Measurements from ENCODE around the gene ATP2A2. TPM values are rescaled to one million over a fixed set of nuclear protein-coding genes. Genes with fewer than 3 reads are reported as not detected.

The ATP2A2 gene
- total and polyA plus RNA-seq, 2 donors (not counting 1 experiment from before 2014, with no cell fraction given), result 35.3 to 68.2 TPM

GRCh38 chr12:110249716-110250225 lies 31.3 kb upstream of the ATP2A2 start:
- Histone ChIP-seq H3K79me2 (ENCODE audit: control insufficient read depth, insufficient read depth, low read length) (no peaks in the 10 kb centered on the region), H3K36me3 (replicated peaks in 1 of 2; ENCODE audit: control extremely low read depth in 1 of 2, control insufficient read depth in 1 of 2, extremely low read depth in 1 of 2, insufficient read depth in 2 of 2, low read length in 1 of 2) (no peaks in the 10 kb centered on the region), H3K4me1 (ENCODE audit: control insufficient read depth in 2 of 2, insufficient read depth in 2 of 2, low read length in 2 of 2) (peaks cover 0 to 5% of the 10 kb centered on the region in 2 donors), H4K20me1 (ENCODE audit: control insufficient read depth, insufficient read depth, low read length, poor library complexity, severe bottlenecking) (no peaks in the 10 kb centered on the region), H3K9ac (ENCODE audit: low read length) (no peak overlapping the region), H3K27ac (ENCODE audit: low read length in 2 of 2) (no peak overlapping the region), H3K9me3 (ENCODE audit: control extremely low read depth in 1 of 3, control insufficient read depth in 2 of 3, insufficient read depth in 1 of 3, low read length in 2 of 3) (peaks cover 0 to 3% (median 0%) of the 10 kb centered on the region in 3 donors), H2AFZ (ENCODE audit: insufficient read depth, low read depth, low read length, poor library complexity, severe bottlenecking) (no peak overlapping the region), H3K27me3 (replicated peaks in 1 of 4; ENCODE audit: control extremely low read depth in 1 of 4, control insufficient read depth in 3 of 4, insufficient read depth in 4 of 4, low read length in 3 of 4) (no peaks in the 10 kb centered on the region), H3K4me2 (replicated peaks; ENCODE audit: low read depth, low read length, poor library complexity, severe bottlenecking) (no peak overlapping the region), H3K4me3 (ENCODE audit: control extremely low read depth in 1 of 5, extremely low read depth in 1 of 5, insufficient read depth in 1 of 5, low read depth in 2 of 5, low read length in 4 of 5) (no peak overlapping the region)
- Mint-ChIP-seq H3K4me3 (no peak overlapping the region), H3K4me1 (peaks cover 6% of the 10 kb centered on the region), H3K27me3 (no peaks in the 10 kb centered on the region), H3K9me3 (ENCODE audit: insufficient read depth) (no peaks in the 10 kb centered on the region), H3K27ac (no peak overlapping the region)
- WGBS (ENCODE audit: insufficient coverage), result 95% methylated on average over 6 of the region's 7 CpGs
- intact Hi-C loops (cut with micrococcal nuclease), result no loop called here
- DNase-seq (no peak), ATAC-seq (ENCODE audit: low read depth) (no peak)
- ChIA-PET CTCF (interaction anchor here (0.6 to 1.3 kb wide), 2 partner anchors 117 to 151 kb away, joined by 4 to 5 read pairs; no protein-coding TSS in a partner anchor), POLR2A (no interaction called here)
- no peak for TF ChIP-seq EZH2 (IDR thresholded peaks at IDR 0.05; ENCODE audit: borderline replicate concordance, insufficient read depth, low read depth, low read length, poor library complexity, severe bottlenecking)
- no peak for TF ChIP-seq CTCF (IDR thresholded peaks at IDR 0.05)

GRCh38 chr12:110251381-110251780 lies 29.7 kb upstream of the ATP2A2 start:
- ChIA-PET CTCF (interaction anchor here (0.7 kb wide), 1 partner anchor 611 kb away, joined by 3 read pairs; no protein-coding TSS in a partner anchor), POLR2A (no interaction called here)
- Histone ChIP-seq H2AFZ (ENCODE audit: insufficient read depth, low read depth, low read length, poor library complexity, severe bottlenecking) (no peak overlapping the region), H4K20me1 (ENCODE audit: control insufficient read depth, insufficient read depth, low read length, poor library complexity, severe bottlenecking) (no peaks in the 10 kb centered on the region), H3K4me2 (replicated peaks; ENCODE audit: low read depth, low read length, poor library complexity, severe bottlenecking) (no peak overlapping the region), H3K9ac (ENCODE audit: low read length) (no peak overlapping the region), H3K79me2 (ENCODE audit: control insufficient read depth, insufficient read depth, low read length) (no peaks in the 10 kb centered on the region), H3K36me3 (replicated peaks in 1 of 2; ENCODE audit: control extremely low read depth in 1 of 2, control insufficient read depth in 1 of 2, extremely low read depth in 1 of 2, insufficient read depth in 2 of 2, low read length in 1 of 2) (no peaks in the 10 kb centered on the region), H3K9me3 (ENCODE audit: control extremely low read depth in 1 of 3, control insufficient read depth in 2 of 3, insufficient read depth in 1 of 3, low read length in 2 of 3) (no peaks in the 10 kb centered on the region), H3K4me1 (ENCODE audit: control insufficient read depth in 2 of 2, insufficient read depth in 2 of 2, low read length in 2 of 2) (no peaks in the 10 kb centered on the region), H3K27ac (ENCODE audit: low read length in 2 of 2) (no peak overlapping the region), H3K27me3 (replicated peaks in 1 of 4; ENCODE audit: control extremely low read depth in 1 of 4, control insufficient read depth in 3 of 4, insufficient read depth in 4 of 4, low read length in 3 of 4) (no peaks in the 10 kb centered on the region), H3K4me3 (ENCODE audit: control extremely low read depth in 1 of 5, extremely low read depth in 1 of 5, insufficient read depth in 1 of 5, low read depth in 2 of 5, low read length in 4 of 5) (no peak overlapping the region)
- WGBS (ENCODE audit: insufficient coverage), result 89% methylated on average over 4 of the region's 7 CpGs
- no peak for DNase-seq
- TF ChIP-seq EZH2 (IDR thresholded peaks at IDR 0.05; ENCODE audit: borderline replicate concordance, insufficient read depth, low read depth, low read length, poor library complexity, severe bottlenecking) (no peak), CTCF (IDR thresholded peaks at IDR 0.05) (no peak)
- intact Hi-C loops (cut with micrococcal nuclease), result no loop called here
- Mint-ChIP-seq H3K9me3 (ENCODE audit: insufficient read depth) (no peaks in the 10 kb centered on the region), H3K27ac (no peak overlapping the region), H3K4me3 (no peak overlapping the region), H3K27me3 (no peaks in the 10 kb centered on the region), H3K4me1 (no peaks in the 10 kb centered on the region)
- no peak for ATAC-seq (ENCODE audit: low read depth)

Measured in B cell (primary cell).